Measurements from ENCODE around the gene CCDC184. TPM values are rescaled to one million over a fixed set of nuclear protein-coding genes. Genes with fewer than 3 reads are reported as not detected.
A peak's percentile ranks its signal among the peaks of the same experiment; 100 is the strongest.

The CCDC184 gene
- total RNA-seq, 1 donor from 2014 or later = 1.7 TPM

- Mint-ChIP-seq H3K9me3 (no peaks in the 10 kb centered on the region), H3K4me3 (no peak overlapping the region)
Observed at GRCh38 chr12:48160807-48161206, 22.6 kb upstream of the CCDC184 start.

GRCh38 chr12:48163150-48163747 is 20.2 kb upstream of the CCDC184 start:
- no peak for DNase-seq (ENCODE audit: low spot score in 2 of 2, unreplicated experiment in 2 of 2)
- H3K4me1 Mint-ChIP-seq = peaks cover under 1% of the 10 kb centered on the region
- no peak for TF ChIP-seq CTCF (IDR thresholded peaks at IDR 0.05; ENCODE audit: unreplicated experiment)
- no peaks in the 10 kb centered on the region for H3K36me3 Mint-ChIP-seq
- no peak overlapping the region for H3K4me3 Mint-ChIP-seq
- H3K27me3 Mint-ChIP-seq (ENCODE audit: low read depth) = peaks cover 10% of the 10 kb centered on the region
- no peaks in the 10 kb centered on the region for H3K9me3 Mint-ChIP-seq
- H3K27ac Mint-ChIP-seq = no peak overlapping the region

More at GRCh38 chr12:48160807-48161206, 22.6 kb upstream of the CCDC184 start:
- Mint-ChIP-seq H3K36me3 (no peaks in the 10 kb centered on the region), H3K27me3 (ENCODE audit: low read depth) (peaks cover 4% of the 10 kb centered on the region), H3K27ac (no peak overlapping the region), H3K4me1 (peaks cover 15% of the 10 kb centered on the region)
- DNase-seq (ENCODE audit: low spot score in 2 of 2, unreplicated experiment in 2 of 2) = no peak
- TF ChIP-seq CTCF (IDR thresholded peaks at IDR 0.05; ENCODE audit: unreplicated experiment) = no peak

DNA sequence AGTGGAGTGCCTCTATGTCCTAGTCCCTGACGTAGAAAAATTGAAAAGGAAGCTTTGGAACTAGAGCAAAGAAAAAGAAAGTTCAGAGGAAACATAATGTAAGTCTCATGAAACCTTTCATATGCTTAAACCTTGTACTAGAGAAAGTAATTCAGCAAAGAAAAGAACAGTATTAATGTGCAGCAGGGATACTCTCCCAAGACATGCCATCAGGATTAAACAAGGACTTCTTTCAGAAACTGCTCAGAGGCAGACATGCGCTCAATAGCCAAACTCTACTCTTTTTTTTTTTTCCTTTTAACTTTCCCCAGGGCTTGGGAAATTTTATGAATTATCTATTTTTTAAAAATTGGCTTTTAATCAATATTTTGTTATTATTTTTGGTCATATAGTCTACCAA is 19.0 kb upstream of the CCDC184 start:
- H3K27me3 Mint-ChIP-seq (ENCODE audit: low read depth) = peaks cover 10% of the 10 kb centered on the region
- no peak overlapping the region for H3K27ac Mint-ChIP-seq
- no peak for TF ChIP-seq CTCF (IDR thresholded peaks at IDR 0.05; ENCODE audit: unreplicated experiment)
- no peaks in the 10 kb centered on the region for H3K36me3 Mint-ChIP-seq
- no peaks in the 10 kb centered on the region for H3K9me3 Mint-ChIP-seq
- H3K4me3 Mint-ChIP-seq = no peak overlapping the region
- no peak for DNase-seq (ENCODE audit: low spot score in 2 of 2, unreplicated experiment in 2 of 2)
- no peaks in the 10 kb centered on the region for H3K4me1 Mint-ChIP-seq

DNA sequence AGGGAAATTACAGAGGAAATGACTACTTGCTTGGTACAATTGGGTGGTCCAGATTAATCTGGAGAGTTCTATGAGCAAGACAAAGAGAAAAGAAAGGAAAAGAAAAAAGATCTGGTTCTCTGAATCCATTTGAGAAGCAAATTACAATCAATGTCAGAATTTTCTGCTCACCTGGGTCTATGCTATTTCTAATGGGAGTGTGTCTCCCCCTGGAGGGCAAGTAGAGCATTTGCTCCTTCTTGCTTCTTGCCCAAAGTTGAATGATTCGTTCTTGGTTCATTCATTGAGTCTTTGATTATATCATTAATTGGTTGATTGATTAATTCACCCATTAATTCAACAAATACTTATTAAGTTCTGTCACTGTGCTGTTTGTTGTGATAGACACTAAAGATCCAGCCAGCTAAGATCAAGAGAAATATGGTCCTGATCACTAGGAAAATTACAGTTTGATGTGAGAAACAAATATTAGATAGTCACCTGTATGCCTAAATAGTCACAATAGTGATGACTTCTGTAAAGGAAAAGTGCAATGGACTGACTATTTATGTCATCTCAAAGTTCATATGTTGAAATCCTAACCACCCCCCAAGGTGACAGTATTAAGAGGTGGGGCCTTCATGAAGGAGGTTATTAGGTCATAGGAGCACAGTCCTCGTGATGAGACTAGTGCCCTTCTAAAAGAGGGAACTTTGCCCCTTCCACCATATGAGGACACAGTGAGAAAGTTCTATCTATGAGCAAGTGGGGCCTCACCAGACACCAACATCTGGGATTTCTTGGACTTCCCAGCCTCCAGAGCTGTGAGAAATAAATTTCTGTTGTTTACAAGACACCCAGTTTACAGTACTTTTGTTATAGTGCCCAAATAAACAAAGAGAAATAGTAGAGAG is 18.1 kb upstream of the CCDC184 start:
- peak; percentile 80 for TF ChIP-seq CTCF (IDR thresholded peaks at IDR 0.05; ENCODE audit: unreplicated experiment)

GRCh38 chr12:48169011-48169410 is 14.4 kb upstream of the CCDC184 start:
- H3K4me1 Mint-ChIP-seq = no peaks in the 10 kb centered on the region
- TF ChIP-seq CTCF (IDR thresholded peaks at IDR 0.05; ENCODE audit: unreplicated experiment) = no peak
- no peak for DNase-seq (ENCODE audit: low spot score in 2 of 2, unreplicated experiment in 2 of 2)
- H3K4me3 Mint-ChIP-seq = no peak overlapping the region
- peaks cover 10% of the 10 kb centered on the region for H3K27me3 Mint-ChIP-seq (ENCODE audit: low read depth)
- no peaks in the 10 kb centered on the region for H3K9me3 Mint-ChIP-seq
- no peak overlapping the region for H3K27ac Mint-ChIP-seq
- no peaks in the 10 kb centered on the region for H3K36me3 Mint-ChIP-seq

More for the DNA sequence above, 18.1 kb upstream of the CCDC184 start:
- Mint-ChIP-seq H3K4me3 (no peak overlapping the region), H3K9me3 (no peaks in the 10 kb centered on the region), H3K36me3 (no peaks in the 10 kb centered on the region), H3K27me3 (ENCODE audit: low read depth) (peaks cover 10% of the 10 kb centered on the region), H3K27ac (no peak overlapping the region), H3K4me1 (no peaks in the 10 kb centered on the region)
- no peak for DNase-seq (ENCODE audit: low spot score in 2 of 2, unreplicated experiment in 2 of 2)

All from mesothelial cell of epicardium (in vitro differentiated cells).